Fibroblast of villous mesenchyme (primary cell): ENCODE data around the gene IFNA7. TPM values are rescaled to one million over a fixed set of nuclear protein-coding genes. Genes with fewer than 3 reads are reported as not detected.
"Not testable (repeated sequence)": the region's sequence is repeated elsewhere in the genome, so short reads cannot be mapped to it uniquely, and the experiment has no call there.

Source experiments
- DNase-seq: peaks from one replicate; pipeline ENCODE4 v3.0.0-alpha.2; 2010; ENCODE audit warnings: low read depth
- H3K4me3 ChIP-seq: 2 replicates; pipeline ENCODE4 v1.5.1; 2011; ENCODE audit warnings: low read depth, mild to moderate bottlenecking, low read length
- total RNA-seq: library from RNA; depleted of rRNA; stranded (reverse); fragments of >200 nt; gene quantifications from 2 replicates; pipeline ENCODE4 v1.2.3, GENCODE V29; 2012
- TF ChIP-seq, protein P1 (sequence below): IDR thresholded peaks from 2 replicates; pipeline ENCODE4 v1.5.1; 2012; ENCODE audit warnings: low read depth, mild to moderate bottlenecking, low read length; ENCODE audit not compliant: insufficient read depth

The IFNA7 gene
- total RNA-seq, 1 donor, result not detected

DNA sequence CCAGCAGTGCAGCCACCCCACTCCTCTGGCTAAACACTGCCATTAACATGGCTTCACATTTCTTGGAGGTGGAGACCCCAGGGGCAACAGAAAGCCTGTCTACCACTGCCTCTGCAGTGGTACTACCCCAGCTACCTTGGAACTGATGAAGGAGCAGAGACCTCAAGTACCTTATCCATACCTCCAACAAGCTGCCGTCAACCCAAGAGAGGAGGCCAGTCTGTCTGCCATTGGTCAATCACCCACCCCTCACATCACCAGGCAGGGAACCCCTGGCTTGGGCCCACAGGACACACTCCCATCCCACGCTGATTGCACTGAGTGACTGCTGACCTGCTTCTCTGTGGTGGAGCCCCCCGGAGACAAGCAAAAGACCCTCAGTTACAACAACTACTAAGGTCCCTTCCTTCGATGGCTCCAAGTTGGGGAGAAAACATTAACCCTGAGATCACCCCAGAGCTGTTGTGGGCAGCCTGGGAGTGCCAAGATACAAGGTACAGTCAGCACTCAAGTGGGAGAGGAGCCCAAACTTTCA is 32.2 kb upstream of the IFNA7 start:
- DNase-seq, result no peak
- TF ChIP-seq, protein P1, sequence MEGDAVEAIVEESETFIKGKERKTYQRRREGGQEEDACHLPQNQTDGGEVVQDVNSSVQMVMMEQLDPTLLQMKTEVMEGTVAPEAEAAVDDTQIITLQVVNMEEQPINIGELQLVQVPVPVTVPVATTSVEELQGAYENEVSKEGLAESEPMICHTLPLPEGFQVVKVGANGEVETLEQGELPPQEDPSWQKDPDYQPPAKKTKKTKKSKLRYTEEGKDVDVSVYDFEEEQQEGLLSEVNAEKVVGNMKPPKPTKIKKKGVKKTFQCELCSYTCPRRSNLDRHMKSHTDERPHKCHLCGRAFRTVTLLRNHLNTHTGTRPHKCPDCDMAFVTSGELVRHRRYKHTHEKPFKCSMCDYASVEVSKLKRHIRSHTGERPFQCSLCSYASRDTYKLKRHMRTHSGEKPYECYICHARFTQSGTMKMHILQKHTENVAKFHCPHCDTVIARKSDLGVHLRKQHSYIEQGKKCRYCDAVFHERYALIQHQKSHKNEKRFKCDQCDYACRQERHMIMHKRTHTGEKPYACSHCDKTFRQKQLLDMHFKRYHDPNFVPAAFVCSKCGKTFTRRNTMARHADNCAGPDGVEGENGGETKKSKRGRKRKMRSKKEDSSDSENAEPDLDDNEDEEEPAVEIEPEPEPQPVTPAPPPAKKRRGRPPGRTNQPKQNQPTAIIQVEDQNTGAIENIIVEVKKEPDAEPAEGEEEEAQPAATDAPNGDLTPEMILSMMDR, result no peak
- H3K4me3 ChIP-seq, result no peak overlapping the region

DNA sequence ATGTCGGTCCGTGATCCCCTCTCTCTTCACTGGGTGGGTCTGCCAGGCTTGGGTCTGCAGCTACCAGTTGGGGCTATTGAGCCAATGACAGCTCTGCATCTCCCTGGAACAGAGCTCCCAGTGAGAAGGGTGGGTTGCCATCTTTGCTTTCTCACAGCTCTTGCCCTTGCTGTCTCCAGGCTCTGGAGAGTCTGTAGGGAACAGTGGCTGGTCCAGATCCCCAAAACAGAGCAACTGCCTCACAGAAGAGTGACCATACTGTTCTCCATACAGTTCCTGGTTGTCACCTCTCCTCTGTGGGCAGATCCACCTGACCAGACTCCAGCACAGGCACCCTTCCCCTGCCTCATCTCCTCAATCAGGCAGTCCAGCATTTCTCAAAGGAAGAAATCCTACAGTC is 31.3 kb upstream of the IFNA7 start:
- no peak for DNase-seq
- TF ChIP-seq, protein P1, result no peak
- no peak overlapping the region for H3K4me3 ChIP-seq

DNA sequence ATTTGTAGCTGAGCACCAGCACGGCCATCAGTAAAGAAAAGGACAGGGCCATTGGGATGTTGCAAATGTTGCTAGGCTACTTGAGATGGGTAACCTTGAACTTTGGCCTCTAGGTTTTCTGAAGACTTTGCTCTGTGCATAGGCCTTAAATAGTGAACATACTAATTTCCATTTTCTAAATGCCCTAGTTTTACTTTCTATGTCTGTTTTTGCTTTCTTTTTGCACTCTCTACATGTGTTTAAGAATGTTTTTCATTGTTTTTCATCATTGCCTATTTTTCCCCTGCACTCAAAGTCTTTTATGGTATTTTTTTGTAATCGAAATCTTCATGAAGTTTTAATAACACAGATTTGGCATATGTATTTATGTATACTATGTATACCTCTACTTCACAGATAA is 26.1 kb upstream of the IFNA7 start, which contains the start of gene IFNA17:
TSS of gene IFNA17 (minus strand) at position 101 of the 400 bp plus-strand sequence. CDS start at position 52, 49 bp downstream.
- H3K4me3 ChIP-seq, result no peak within 1 kb of the TSS
- TF ChIP-seq, protein P1, result no peak
- DNase-seq, result no peak

GRCh38 chr9:21217211-21217610 is 15.2 kb upstream of the IFNA7 start, which contains the start of gene IFNA16:
Gene IFNA16, minus strand, starts transcription at chr9:21217311. Its CDS starts 6 bp downstream, at chr9:21217305.
- DNase-seq, H3K4me3 ChIP-seq: not testable (repeated sequence)

- TF ChIP-seq, protein P1, result peak; percentile 54
- not testable (repeated sequence) for H3K4me3 ChIP-seq
- peak; percentile 7 for DNase-seq
These were observed 11.7 kb upstream of the IFNA7 start for GRCh38 chr9:21213411-21214326.

DNA sequence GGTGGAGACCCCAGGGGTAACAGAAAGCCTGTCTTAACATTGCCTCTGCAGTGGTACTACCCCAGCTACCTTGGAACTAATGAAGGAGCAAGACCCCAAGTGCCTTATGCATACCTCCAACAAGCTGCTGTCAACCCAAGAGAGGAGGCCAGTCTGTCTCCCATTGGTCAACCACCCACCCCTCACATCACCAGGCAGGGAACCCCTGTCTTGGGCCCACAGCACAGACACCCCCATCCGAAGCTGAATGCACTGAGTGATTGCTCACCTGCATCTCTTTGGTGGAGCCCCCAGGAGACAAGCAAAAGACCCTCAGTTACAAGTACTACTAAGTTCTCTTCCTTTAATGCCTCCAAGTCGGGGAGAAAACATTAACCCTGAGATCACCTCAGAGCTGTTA is 10.2 kb upstream of the IFNA7 start:
- H3K4me3 ChIP-seq, DNase-seq: not testable (repeated sequence)

- H3K4me3 ChIP-seq, DNase-seq: not testable (repeated sequence)
These were observed 8.8 kb upstream of the IFNA7 start for GRCh38 chr9:21210782-21211181.

GRCh38 chr9:21210311-21210710 is 8.3 kb upstream of the IFNA7 start:
- TF ChIP-seq, protein P1, result no peak
- no peak for DNase-seq
- no peak overlapping the region for H3K4me3 ChIP-seq

DNA sequence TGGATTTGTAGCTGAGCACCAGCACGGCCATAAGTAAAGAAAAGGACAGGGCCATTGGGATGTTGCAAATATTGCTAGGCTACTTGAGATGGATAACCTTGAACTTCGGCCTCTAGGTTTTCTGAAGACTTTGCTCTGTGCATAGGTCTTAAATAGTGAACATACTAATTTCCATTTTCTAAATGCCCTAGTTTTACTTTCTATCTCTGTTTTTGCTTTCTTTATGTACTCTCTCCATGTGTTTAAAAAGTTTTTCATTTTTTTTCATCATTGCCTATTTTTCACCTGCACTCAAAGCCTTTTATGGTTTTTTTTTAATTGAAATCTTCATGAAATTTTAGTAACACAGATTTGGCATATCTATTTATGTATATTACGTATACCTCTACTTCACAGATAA is 5.0 kb upstream of the IFNA7 start, which contains the start of gene IFNA10:
TSS of gene IFNA10 (minus strand) at position 101 of the 400 bp plus-strand sequence. CDS start at position 55, 46 bp downstream.
- H3K4me3 ChIP-seq, DNase-seq: not testable (repeated sequence)
